ENCODE measurements around the gene AP3B2.

GRCh38 chr15:82731527-82731926, 21.9 kb upstream of the AP3B2 start:
- TF ChIP-seq CTCF (IDR thresholded peaks at IDR 0.05), result no peak
- TF ChIP-seq POLR2A (IDR thresholded peaks at IDR 0.05), result no peak
- no peak for TF ChIP-seq POLR2AphosphoS5 (IDR thresholded peaks at IDR 0.05)
- TF ChIP-seq EP300 (IDR thresholded peaks at IDR 0.05; ENCODE audit: low read depth), result no peak

Measured in transverse colon (tissue), 4 donors.